CD4-positive, CD25-positive, alpha-beta regulatory T cell (primary cell): ENCODE results near the gene RPS27. TPM values are rescaled to one million over a fixed set of nuclear protein-coding genes. Genes with fewer than 3 reads are reported as not detected.
A peak's percentile ranks its signal among the peaks of the same experiment; 100 is the strongest.

ENCODE experiments used
- ATAC-seq, 2 donors: fragments of 150-1000 bp; cut with Tn5 transposase; one replicate each; pipeline ENCODE4 v1.10.0; 2021; ENCODE audit warnings: low read depth in 2 of 2, moderate number of reproducible peaks in 2 of 2, moderate library complexity in 1 of 2
- DNase-seq, 3 donors: peaks; one replicate each; pipeline versions ENCODE4 v3.0.0 to v3.0.0-alpha.2; 2012 to 2022; ENCODE audit warnings: mixed read lengths in 1 of 3
- H3K27ac ChIP-seq: one replicate; pipeline ENCODE4 v1.7.0; 2013; ENCODE audit warnings: mild to moderate bottlenecking, low read length; ENCODE audit not compliant: insufficient read depth, poor library complexity, severe bottlenecking
- H3K27me3 ChIP-seq: one replicate; pipeline ENCODE4 v1.7.0; 2013; ENCODE audit warnings: low read length; ENCODE audit not compliant: control insufficient read depth, insufficient read depth
- H3K36me3 ChIP-seq: one replicate; pipeline ENCODE4 v1.7.0; 2013; ENCODE audit warnings: mild to moderate bottlenecking, low read length, moderate library complexity; ENCODE audit not compliant: control insufficient read depth, insufficient read depth
- H3K4me1 ChIP-seq: 2 replicates; pipeline ENCODE4 v1.7.0; 2013; ENCODE audit warnings: mild to moderate bottlenecking, low read length; ENCODE audit not compliant: insufficient read depth, control insufficient read depth, poor library complexity, severe bottlenecking
- H3K4me3 ChIP-seq: one replicate; pipeline ENCODE4 v1.7.0; 2013; ENCODE audit warnings: low read depth, mild to moderate bottlenecking, low read length, moderate library complexity
- H3K9me3 ChIP-seq, 2 experiments: 1 replicate in 1 of 2; 2 replicates in 1 of 2; pipeline ENCODE4 v1.7.0; 2013; ENCODE audit warnings: low read length in 2 of 2, mild to moderate bottlenecking in 1 of 2, moderate library complexity in 1 of 2; ENCODE audit not compliant: control insufficient read depth in 2 of 2
- H3K27ac Mint-ChIP-seq, 3 donors: one replicate each; pipeline ENCODE4 v1.8.0; 2020 to 2022; ENCODE audit warnings: mild to moderate bottlenecking in 3 of 3, mixed read lengths in 3 of 3, moderate library complexity in 2 of 3
- H3K27me3 Mint-ChIP-seq: one replicate; pipeline ENCODE4 v1.8.0; 2022; ENCODE audit warnings: mild to moderate bottlenecking, mixed read lengths
- H3K36me3 Mint-ChIP-seq: one replicate; pipeline ENCODE4 v1.8.0; 2020; ENCODE audit warnings: mixed read lengths
- H3K4me1 Mint-ChIP-seq, 4 donors: one replicate each; pipeline ENCODE4 v1.8.0; 2020 to 2022; ENCODE audit warnings: mixed read lengths in 4 of 4, mild to moderate bottlenecking in 1 of 4
- H3K4me3 Mint-ChIP-seq, 4 donors: one replicate each; pipeline ENCODE4 v1.8.0; 2020 to 2022; ENCODE audit warnings: mild to moderate bottlenecking in 4 of 4, mixed read lengths in 4 of 4, moderate library complexity in 3 of 4
- H3K9me3 Mint-ChIP-seq, 7 donors: one replicate each; pipeline ENCODE4 v1.8.0; 2020 to 2022; ENCODE audit warnings: mixed read lengths in 7 of 7, mild to moderate bottlenecking in 3 of 7, moderate library complexity in 2 of 7
- polyA plus RNA-seq, 4 donors: library from polyadenylated mRNA; unstranded; fragments of 300-500 nt; fragmentation: Illumina TruSeq; gene quantifications; one replicate each; pipeline ENCODE4 v1.2.3, GENCODE V29; 2021
- total RNA-seq: library from RNA; stranded (reverse); gene quantifications from one replicate; pipeline ENCODE4 v1.2.3, GENCODE V29; 2022

Gene RPS27
- total and polyA plus RNA-seq, 5 donors from 2014 or later: 4,265 to 24,850 (median 17,883) TPM

DNA sequence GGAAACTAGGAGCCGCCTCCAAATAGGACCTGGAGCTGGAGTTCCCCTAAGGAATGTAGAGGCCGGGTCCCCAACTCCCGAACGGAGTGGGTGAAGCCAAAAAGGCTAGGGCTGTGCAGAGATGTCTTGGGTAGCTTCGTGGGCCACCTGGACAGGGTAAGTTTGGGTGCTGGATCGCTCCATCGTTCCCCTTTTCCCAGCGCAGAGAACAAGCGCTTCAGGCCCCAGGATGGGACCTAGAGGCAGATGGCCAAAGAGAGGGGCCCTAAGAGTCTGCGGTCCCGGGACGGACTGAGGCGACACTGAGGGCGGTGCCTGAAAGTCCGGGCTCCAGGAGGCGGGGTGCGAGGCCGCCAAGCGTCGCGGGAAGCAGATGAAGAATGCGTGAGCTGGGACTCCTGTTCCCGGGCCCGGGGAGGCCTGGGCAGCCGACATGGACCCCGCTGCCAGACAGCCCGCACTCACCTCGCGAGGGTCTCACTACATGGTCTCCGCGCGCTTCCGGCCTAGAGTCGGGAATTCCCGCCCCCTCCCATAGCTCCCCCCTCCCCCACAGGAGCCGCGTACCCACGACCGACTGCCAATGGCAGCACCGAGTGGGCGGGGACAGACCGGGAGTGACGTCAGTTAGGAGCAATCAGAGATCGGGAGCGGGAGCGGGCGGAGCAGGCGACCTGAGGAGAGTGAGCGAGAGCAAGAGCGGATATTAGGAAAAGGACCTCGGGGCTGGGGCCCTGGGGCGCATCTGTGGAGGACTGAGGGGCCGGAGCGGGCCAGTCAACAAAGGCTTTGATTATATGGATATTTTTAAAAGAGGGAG, 27.3 kb upstream of the RPS27 start, which contains the start of gene SLC39A1:
Gene SLC39A1 (minus strand): TSS at position 508 of the 820 bp plus-strand sequence. CDS start 822 bp downstream, outside the sequence.
- H3K9me3 Mint-ChIP-seq: peaks cover 0 to 1% (median 0%) of the 10 kb centered on the region in 7 donors
- peaks cover 25 to 77% (median 42%) of the 10 kb centered on the region in 4 donors for H3K4me1 Mint-ChIP-seq
- H3K27me3 ChIP-seq: no peaks in the 10 kb centered on the region
- H3K9me3 ChIP-seq: no peaks in the 10 kb centered on the region
- no peaks in the 10 kb centered on the region for H3K27me3 Mint-ChIP-seq
- peak within 1 kb of the TSS; percentile 90 for H3K27ac ChIP-seq
- H3K36me3 Mint-ChIP-seq: no peaks in the 10 kb centered on the region
- H3K27ac Mint-ChIP-seq: peak within 1 kb of the TSS; percentile 95 to 99 (median 97)
- peaks cover 54% of the 10 kb centered on the region for H3K4me1 ChIP-seq
- ATAC-seq: peak; percentile 38 to 43
- peaks cover 5% of the 10 kb centered on the region for H3K36me3 ChIP-seq
- peak; percentile 85 to 95 (median 94) for DNase-seq
- peak within 1 kb of the TSS; percentile 93 for H3K4me3 ChIP-seq
- peak within 1 kb of the TSS; percentile 93 to 99 (median 96) for H3K4me3 Mint-ChIP-seq

GRCh38 chr1:153963850-153964331, 26.7 kb upstream of the RPS27 start:
- peaks cover 51% of the 10 kb centered on the region for H3K4me1 ChIP-seq
- no peaks in the 10 kb centered on the region for H3K36me3 Mint-ChIP-seq
- H3K27me3 ChIP-seq: no peaks in the 10 kb centered on the region
- H3K9me3 Mint-ChIP-seq: peaks cover 0 to 1% (median 0%) of the 10 kb centered on the region in 7 donors
- ATAC-seq (no peak), DNase-seq (no peak)
- H3K27me3 Mint-ChIP-seq: no peaks in the 10 kb centered on the region
- peak overlapping the region; percentile 93 for H3K4me3 ChIP-seq
- H3K4me3 Mint-ChIP-seq: peak overlapping the region; percentile 93 to 99 (median 96)
- H3K9me3 ChIP-seq: no peaks in the 10 kb centered on the region
- peaks cover 25 to 76% (median 39%) of the 10 kb centered on the region in 4 donors for H3K4me1 Mint-ChIP-seq
- H3K36me3 ChIP-seq: peaks cover 5% of the 10 kb centered on the region
- H3K27ac Mint-ChIP-seq: peak overlapping the region; percentile 95 to 99 (median 97)
- peak overlapping the region; percentile 90 for H3K27ac ChIP-seq

DNA sequence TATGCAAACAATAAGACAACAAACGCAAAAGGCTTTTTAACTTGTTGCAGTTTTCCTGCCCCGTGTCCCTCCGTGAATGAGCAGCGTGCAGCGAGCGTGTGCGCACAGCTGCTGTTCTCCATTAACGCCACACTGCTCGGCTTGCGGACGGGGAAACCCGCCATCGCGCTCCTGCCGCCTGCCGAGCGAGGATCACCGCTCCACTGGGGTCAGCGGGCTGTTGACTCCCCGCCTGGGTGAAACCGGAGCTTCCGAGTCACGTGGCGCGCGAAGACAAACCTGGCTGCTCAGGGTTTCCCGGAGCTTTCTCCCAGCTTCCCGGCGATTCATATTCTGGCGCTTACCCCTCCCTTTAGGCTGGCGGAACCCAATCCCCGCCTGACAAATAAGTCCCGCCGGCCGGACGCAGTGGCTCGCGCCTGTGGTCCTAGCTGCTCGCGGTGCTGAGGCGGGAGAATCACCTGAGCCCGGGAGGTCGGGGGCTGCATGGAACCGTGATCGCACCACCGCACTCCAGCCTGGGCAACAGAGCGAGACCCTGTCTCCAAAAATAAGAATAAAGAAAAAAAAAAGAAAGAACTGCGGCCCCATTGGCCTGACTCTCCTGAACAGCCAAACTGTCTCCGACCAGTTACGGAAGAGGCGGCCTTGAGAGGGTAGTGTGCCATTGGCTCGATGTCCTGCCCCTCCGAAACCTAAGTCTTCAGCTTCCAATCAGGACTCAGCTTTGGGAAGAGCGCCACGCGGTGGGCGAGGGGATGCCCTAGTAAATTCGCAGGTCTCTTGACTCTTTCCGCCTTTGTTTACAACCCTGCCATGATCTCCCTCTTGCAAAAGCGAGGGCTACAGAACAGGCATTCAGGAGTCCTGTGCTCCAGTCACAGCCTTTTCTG, 23.2 kb upstream of the RPS27 start, which contains the start of gene CREB3L4:
Gene CREB3L4 (plus strand): TSS at position 796 of the 893 bp plus-strand sequence. CDS start 624 bp downstream, outside the sequence.
- no peaks in the 10 kb centered on the region for H3K27me3 Mint-ChIP-seq

DNA sequence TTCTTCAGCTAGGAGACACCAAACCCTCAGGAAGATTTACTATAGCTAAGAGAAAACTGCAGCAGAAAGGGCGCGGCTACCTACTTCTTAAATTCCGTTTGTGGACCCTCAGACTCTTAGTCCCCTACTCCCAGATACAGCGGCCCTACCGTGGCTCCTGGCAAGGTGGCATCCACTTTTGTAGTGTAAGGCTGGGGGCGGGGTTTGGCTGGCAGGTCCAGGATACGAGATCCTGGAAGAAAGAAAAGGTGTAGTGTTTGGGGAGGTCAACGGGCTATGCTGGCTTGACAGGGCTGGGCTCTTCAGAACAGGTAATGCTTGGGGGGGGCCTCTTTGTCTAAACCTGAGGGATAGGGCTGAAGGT, 22.6 kb upstream of the RPS27 start:
- no peaks in the 10 kb centered on the region for H3K9me3 ChIP-seq
- peak overlapping the region; percentile 96 for H3K4me3 ChIP-seq
- H3K4me1 ChIP-seq: peaks cover 41% of the 10 kb centered on the region

More for the DNA sequence above, 23.2 kb upstream of the RPS27 start, which contains the start of gene CREB3L4:
- Histone ChIP-seq H3K4me1 (peaks cover 47% of the 10 kb centered on the region), H3K36me3 (no peaks in the 10 kb centered on the region), H3K4me3 (peak within 1 kb of the TSS; percentile 96), H3K9me3 (no peaks in the 10 kb centered on the region), H3K27ac (peak within 1 kb of the TSS; percentile 89), H3K27me3 (no peaks in the 10 kb centered on the region)
- DNase-seq (peak; percentile 77 to 97 (median 86)), ATAC-seq (peak; percentile 88 to 89)
- Mint-ChIP-seq H3K36me3 (peaks cover under 1% of the 10 kb centered on the region), H3K4me3 (peak within 1 kb of the TSS; percentile 90 to 96 (median 94)), H3K4me1 (peaks cover 19 to 59% (median 37%) of the 10 kb centered on the region in 4 donors), H3K9me3 (peaks cover 0 to 1% (median 0%) of the 10 kb centered on the region in 7 donors), H3K27ac (peak within 1 kb of the TSS; percentile 96 to 99 (median 97))

DNA sequence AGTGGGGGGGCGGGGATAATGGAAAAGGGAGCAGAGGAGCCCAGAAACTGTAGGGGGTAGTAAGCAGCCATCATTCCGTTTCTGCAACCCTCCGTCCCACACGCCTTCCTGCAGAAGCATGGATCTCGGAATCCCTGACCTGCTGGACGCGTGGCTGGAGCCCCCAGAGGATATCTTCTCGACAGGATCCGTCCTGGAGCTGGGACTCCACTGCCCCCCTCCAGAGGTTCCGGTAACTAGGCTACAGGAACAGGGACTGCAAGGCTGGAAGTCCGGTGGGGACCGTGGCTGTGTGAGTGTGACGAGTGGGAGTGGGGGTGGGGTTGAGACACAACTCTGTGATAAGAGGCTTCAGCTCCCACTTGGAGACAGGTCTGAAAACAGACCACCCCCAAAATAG, 22.2 kb upstream of the RPS27 start:
- ATAC-seq (no peak), DNase-seq (no peak)
- Mint-ChIP-seq H3K9me3 (peaks cover 0 to 1% (median 0%) of the 10 kb centered on the region in 7 donors), H3K4me3 (peak overlapping the region; percentile 42 to 95 (median 78)), H3K27ac (peak overlapping the region; percentile 77 to 99 (median 96)), H3K4me1 (peaks cover 19 to 50% (median 34%) of the 10 kb centered on the region in 4 donors), H3K36me3 (peaks cover 7% of the 10 kb centered on the region), H3K27me3 (no peaks in the 10 kb centered on the region)
- Histone ChIP-seq H3K27me3 (no peaks in the 10 kb centered on the region), H3K9me3 (no peaks in the 10 kb centered on the region), H3K27ac (peak overlapping the region; percentile 89), H3K4me1 (peaks cover 38% of the 10 kb centered on the region), H3K4me3 (no peak overlapping the region), H3K36me3 (peaks cover 3% of the 10 kb centered on the region)

More for the DNA sequence above, 22.6 kb upstream of the RPS27 start:
- Mint-ChIP-seq H3K9me3 (peaks cover 0 to 1% (median 0%) of the 10 kb centered on the region in 7 donors), H3K27me3 (no peaks in the 10 kb centered on the region), H3K36me3 (peaks cover 4% of the 10 kb centered on the region), H3K4me1 (peaks cover 19 to 53% (median 37%) of the 10 kb centered on the region in 4 donors), H3K27ac (peak overlapping the region; percentile 96 to 99 (median 97)), H3K4me3 (peak overlapping the region; percentile 90 to 96 (median 94))
- peak overlapping the region; percentile 89 for H3K27ac ChIP-seq
- DNase-seq: no peak
- H3K27me3 ChIP-seq: no peaks in the 10 kb centered on the region
- no peak for ATAC-seq
- H3K36me3 ChIP-seq: no peaks in the 10 kb centered on the region

DNA sequence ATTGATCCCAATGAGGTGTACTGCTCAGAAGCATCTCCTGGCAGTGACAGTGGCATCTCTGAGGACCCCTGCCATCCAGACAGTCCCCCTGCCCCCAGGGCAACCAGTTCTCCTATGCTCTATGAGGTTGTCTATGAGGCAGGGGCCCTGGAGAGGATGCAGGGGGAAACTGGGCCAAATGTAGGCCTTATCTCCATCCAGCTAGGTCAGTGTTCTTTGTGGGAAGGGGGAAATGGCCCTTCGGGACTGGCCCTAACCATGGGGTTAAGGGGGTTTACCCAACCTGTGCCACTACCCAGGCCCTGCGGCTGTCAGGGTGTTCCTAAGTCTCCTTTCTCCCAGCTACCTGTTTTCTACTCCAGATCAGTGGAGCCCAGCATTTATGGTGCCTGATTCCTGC, 21.6 kb upstream of the RPS27 start:
- Histone ChIP-seq H3K27ac (peak overlapping the region; percentile 89), H3K9me3 (no peaks in the 10 kb centered on the region), H3K27me3 (no peaks in the 10 kb centered on the region), H3K4me3 (no peak overlapping the region), H3K36me3 (peaks cover 8% of the 10 kb centered on the region), H3K4me1 (peaks cover 33% of the 10 kb centered on the region)
- Mint-ChIP-seq H3K36me3 (peaks cover 11% of the 10 kb centered on the region), H3K27ac (peak overlapping the region in 2 of 3 donors; percentile 72 to 77), H3K9me3 (peaks cover 0 to 1% (median 0%) of the 10 kb centered on the region in 7 donors), H3K4me3 (peak overlapping the region in 3 of 4 donors; percentile 42 to 64 (median 48)), H3K27me3 (no peaks in the 10 kb centered on the region), H3K4me1 (peaks cover 16 to 48% (median 29%) of the 10 kb centered on the region in 4 donors)
- ATAC-seq: no peak
- no peak for DNase-seq

- Mint-ChIP-seq H3K27ac (peak overlapping the region in 2 of 3 donors; percentile 31 to 77), H3K36me3 (peaks cover 19% of the 10 kb centered on the region), H3K4me3 (peak overlapping the region in 1 of 4 donors; percentile 27), H3K9me3 (peaks cover 0 to 1% (median 0%) of the 10 kb centered on the region in 7 donors), H3K4me1 (peaks cover 15 to 43% (median 27%) of the 10 kb centered on the region in 4 donors), H3K27me3 (no peaks in the 10 kb centered on the region)
- H3K4me1 ChIP-seq: peaks cover 26% of the 10 kb centered on the region
- no peak overlapping the region for H3K27ac ChIP-seq
- DNase-seq (no peak), ATAC-seq (no peak)
- peaks cover 18% of the 10 kb centered on the region for H3K36me3 ChIP-seq
- no peaks in the 10 kb centered on the region for H3K27me3 ChIP-seq
- no peak overlapping the region for H3K4me3 ChIP-seq
- no peaks in the 10 kb centered on the region for H3K9me3 ChIP-seq
Observed at GRCh38 chr1:153970346-153970745, 20.2 kb upstream of the RPS27 start.
